Urinary bladder (tissue), 4 donors: ENCODE data around the gene PARD3. TPM values are rescaled to one million over a fixed set of nuclear protein-coding genes. Genes with fewer than 3 reads are reported as not detected.

Experiments used
- DNase-seq: peaks from one replicate; pipeline ENCODE4 v3.0.0-alpha.2; 2015; ENCODE audit errors: extremely low spot score
- H3K27ac ChIP-seq: one replicate; pipeline ENCODE4 v1.5.1; 2013; ENCODE audit warnings: low read depth, mild to moderate bottlenecking, moderate library complexity
- H3K36me3 ChIP-seq: one replicate; pipeline ENCODE4 v1.6.1; 2013; ENCODE audit warnings: mild to moderate bottlenecking, moderate library complexity; ENCODE audit not compliant: insufficient read depth
- H3K4me1 ChIP-seq: one replicate; pipeline ENCODE4 v1.6.1; 2013; ENCODE audit warnings: mild to moderate bottlenecking, moderate library complexity; ENCODE audit not compliant: insufficient read depth
- H3K4me3 ChIP-seq: one replicate; pipeline ENCODE4 v1.5.1; 2013; ENCODE audit warnings: low read depth, low read length
- WGBS: extraction: QIAGEN DNeasy Blood & Tissue Kit; methylation state at CpG from one replicate; pipeline ENCODE4 v1.1.7; 2013; 5-methylcytosine and 5-hydroxymethylcytosine counted together
- polyA plus RNA-seq: library from polyadenylated mRNA; stranded (reverse); fragments of 200-250 nt; gene quantifications from one replicate; pipeline ENCODE4 v1.2.3, GENCODE V29; 2013
- total RNA-seq: library from RNA; depleted of rRNA; stranded (reverse); fragments of >200 nt; gene quantifications from one replicate; pipeline ENCODE4 v1.2.3, GENCODE V29; 2014
- donor health status: healthy with polysubstance abuse.
- donor health status: healthy.

PARD3 gene
- total and polyA plus RNA-seq, 2 donors: 27.5 to 89.1 TPM

DNA sequence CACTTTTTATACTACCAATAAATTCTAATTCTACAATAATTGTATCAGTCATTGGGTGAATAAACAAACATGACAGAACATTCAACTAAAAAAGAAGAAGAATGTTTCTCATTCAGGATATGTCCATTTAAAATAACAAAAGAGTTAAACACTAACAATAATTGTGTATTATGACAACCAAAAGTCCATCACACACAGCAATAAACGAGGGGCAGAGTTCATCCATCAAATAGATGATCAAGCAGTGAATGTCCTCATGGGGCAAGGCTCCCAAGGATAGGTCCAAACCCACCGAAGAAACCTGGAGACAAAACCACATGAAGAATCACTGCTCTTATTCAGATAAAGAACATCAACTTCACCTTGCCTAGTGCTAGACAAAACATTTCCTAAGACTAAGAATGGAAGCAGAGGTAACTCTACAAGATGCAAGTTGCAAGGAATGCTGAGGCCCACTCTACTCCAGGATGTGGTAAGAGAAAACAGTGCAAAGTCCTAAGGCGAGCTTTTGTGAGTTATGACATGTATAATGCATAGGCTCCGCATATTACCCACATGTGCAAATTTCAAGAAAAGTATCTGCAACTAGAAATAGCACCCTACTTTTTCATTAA, 115.1 kb downstream of the PARD3 start:
- Histone ChIP-seq H3K4me3 (no peak overlapping the region), H3K27ac (no peak overlapping the region), H3K4me1 (peaks cover 4% of the 10 kb centered on the region), H3K36me3 (no peaks in the 10 kb centered on the region)
- no peak for DNase-seq
- WGBS: 86% methylated on average over 4 of the region's 4 CpGs

DNA sequence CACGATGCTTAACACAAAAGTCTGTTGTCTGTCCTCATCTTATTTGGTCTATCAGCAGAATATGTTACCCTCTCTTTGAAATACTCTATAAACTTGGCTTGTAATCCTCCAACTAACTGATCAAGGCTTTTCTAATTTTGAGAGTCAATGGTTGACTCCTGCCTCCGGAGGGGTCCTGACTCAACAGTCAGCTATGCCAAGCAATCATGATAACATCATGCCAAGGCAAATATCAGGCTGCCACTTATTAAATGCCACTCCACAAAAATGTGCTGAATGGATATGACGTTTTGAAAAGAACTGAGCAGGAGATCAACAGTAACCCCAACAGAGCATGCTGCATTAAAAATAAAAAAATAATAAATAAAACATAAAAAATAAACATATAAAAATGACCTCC, 116.1 kb downstream of the PARD3 start:
- Histone ChIP-seq H3K4me3 (no peak overlapping the region), H3K36me3 (no peaks in the 10 kb centered on the region), H3K27ac (no peak overlapping the region), H3K4me1 (peaks cover 4% of the 10 kb centered on the region)
- 57% methylated on average over 3 of the region's 3 CpGs for WGBS
- no peak for DNase-seq

- no peak for DNase-seq
- no peak overlapping the region for H3K4me3 ChIP-seq
- H3K27ac ChIP-seq: no peak overlapping the region
- WGBS: 97% methylated on average over 4 of the region's 4 CpGs
- peaks cover 4% of the 10 kb centered on the region for H3K4me1 ChIP-seq
- no peaks in the 10 kb centered on the region for H3K36me3 ChIP-seq
Observed at GRCh38 chr10:34698248-34698831, 116.8 kb downstream of the PARD3 start.

- DNase-seq: no peak
- peaks cover 4% of the 10 kb centered on the region for H3K4me1 ChIP-seq
- no peaks in the 10 kb centered on the region for H3K36me3 ChIP-seq
- H3K4me3 ChIP-seq: no peak overlapping the region
- no peak overlapping the region for H3K27ac ChIP-seq
- 69% methylated on average over 5 of the region's 5 CpGs for WGBS
Observed at GRCh38 chr10:34697351-34698247, 117.5 kb downstream of the PARD3 start.

DNA sequence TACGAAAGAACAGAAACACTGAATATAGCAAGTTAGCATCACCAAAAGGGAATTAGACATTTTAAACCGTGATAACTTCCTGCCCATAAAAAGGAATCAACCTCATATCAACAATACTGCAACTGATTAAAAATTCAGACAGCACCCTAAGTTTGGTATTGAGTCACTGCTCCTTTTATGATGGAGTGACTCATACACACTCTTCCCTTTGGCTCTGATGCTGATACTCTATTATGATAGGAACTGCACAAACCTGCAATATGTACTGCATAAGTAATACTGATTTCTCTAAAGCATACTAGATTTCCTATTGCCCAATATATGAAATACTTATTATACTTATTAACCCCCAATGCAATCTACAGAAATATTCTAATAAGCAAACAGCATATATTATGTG, 118.7 kb downstream of the PARD3 start:
- no peak overlapping the region for H3K27ac ChIP-seq
- no peaks in the 10 kb centered on the region for H3K4me1 ChIP-seq
- DNase-seq: no peak
- H3K36me3 ChIP-seq: no peaks in the 10 kb centered on the region
- WGBS: 49% methylated on average over 2 of the region's 2 CpGs
- H3K4me3 ChIP-seq: no peak overlapping the region

- H3K36me3 ChIP-seq: no peaks in the 10 kb centered on the region
- DNase-seq: no peak
Observed at GRCh38 chr10:34690383-34691049, 124.6 kb downstream of the PARD3 start.

DNA sequence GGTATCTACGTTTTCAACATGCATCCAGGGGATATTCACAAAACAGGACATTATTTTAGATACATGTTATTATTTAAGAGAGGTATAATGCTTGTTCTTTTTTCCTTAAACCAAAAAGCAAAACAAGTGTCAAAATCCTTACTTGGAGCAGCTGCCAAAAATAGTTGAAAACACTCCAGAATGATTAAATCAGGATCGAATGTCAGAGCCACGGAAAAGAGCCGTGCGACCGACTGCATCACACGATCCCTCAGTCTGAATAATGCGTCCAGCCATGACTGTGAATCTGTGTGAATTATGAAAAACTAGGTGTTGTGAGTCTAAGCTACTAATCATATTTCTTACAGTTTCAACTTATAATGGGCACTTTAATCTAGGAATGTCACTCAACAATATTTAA, 126.0 kb downstream of the PARD3 start:
- no peak for DNase-seq
- Histone ChIP-seq H3K36me3 (no peaks in the 10 kb centered on the region), H3K4me1 (peaks cover 1% of the 10 kb centered on the region), H3K4me3 (no peak overlapping the region), H3K27ac (no peak overlapping the region)
- 48% methylated on average over 8 of the region's 8 CpGs for WGBS

More at GRCh38 chr10:34690383-34691049, 124.6 kb downstream of the PARD3 start:
- Histone ChIP-seq H3K4me3 (no peak overlapping the region), H3K27ac (no peak overlapping the region), H3K4me1 (peaks cover 1% of the 10 kb centered on the region)
- 83% methylated on average over 13 of the region's 13 CpGs for WGBS

- H3K27ac ChIP-seq: no peak overlapping the region
- H3K4me1 ChIP-seq: peaks cover 1% of the 10 kb centered on the region
- H3K4me3 ChIP-seq: no peak overlapping the region
- WGBS: 84% methylated on average over 11 of the region's 11 CpGs
- no peaks in the 10 kb centered on the region for H3K36me3 ChIP-seq
- DNase-seq: no peak
Observed at GRCh38 chr10:34687434-34688210, 127.5 kb downstream of the PARD3 start.

- H3K4me1 ChIP-seq: no peaks in the 10 kb centered on the region
- 92% methylated on average over 7 of the region's 7 CpGs for WGBS
- DNase-seq: no peak
- H3K36me3 ChIP-seq: no peaks in the 10 kb centered on the region
- H3K4me3 ChIP-seq: no peak overlapping the region
- H3K27ac ChIP-seq: no peak overlapping the region
Observed at GRCh38 chr10:34682580-34682979, 132.5 kb downstream of the PARD3 start.

DNA sequence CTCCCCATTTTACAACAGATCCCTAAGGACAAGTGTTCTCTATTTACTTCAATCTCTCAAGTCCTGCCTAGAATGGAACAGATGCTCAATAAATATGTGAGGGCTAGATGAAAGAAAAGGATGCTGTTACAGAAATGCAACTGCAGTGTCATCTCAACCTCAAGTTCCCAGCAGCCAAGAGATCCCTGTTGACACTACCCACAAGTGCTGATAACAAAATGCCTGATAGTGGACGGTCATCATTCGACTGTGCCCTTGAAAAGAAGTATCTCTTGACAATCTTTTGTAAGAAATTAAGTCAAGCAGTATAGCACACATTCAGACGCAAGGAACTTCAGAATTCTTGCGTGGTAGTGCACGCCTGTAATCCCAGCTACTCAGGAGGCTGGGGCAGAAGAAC, 133.2 kb downstream of the PARD3 start:
- 83% methylated on average over 5 of the region's 5 CpGs for WGBS
- no peaks in the 10 kb centered on the region for H3K36me3 ChIP-seq
- no peak for DNase-seq

GRCh38 chr10:34679177-34679576, 135.9 kb downstream of the PARD3 start:
- no peak for DNase-seq
- no peaks in the 10 kb centered on the region for H3K4me1 ChIP-seq
- H3K36me3 ChIP-seq: no peaks in the 10 kb centered on the region
- no peak overlapping the region for H3K4me3 ChIP-seq
- H3K27ac ChIP-seq: no peak overlapping the region
- 94% methylated on average over 8 of the region's 8 CpGs for WGBS

More for the DNA sequence above, 133.2 kb downstream of the PARD3 start:
- Histone ChIP-seq H3K4me1 (no peaks in the 10 kb centered on the region), H3K27ac (no peak overlapping the region), H3K4me3 (no peak overlapping the region)

- 78% methylated on average over 4 of the region's 4 CpGs for WGBS
- Histone ChIP-seq H3K4me3 (no peak overlapping the region), H3K4me1 (no peaks in the 10 kb centered on the region), H3K27ac (no peak overlapping the region), H3K36me3 (no peaks in the 10 kb centered on the region)
- DNase-seq: no peak
Observed at GRCh38 chr10:34677591-34677990, 137.5 kb downstream of the PARD3 start.

DNA sequence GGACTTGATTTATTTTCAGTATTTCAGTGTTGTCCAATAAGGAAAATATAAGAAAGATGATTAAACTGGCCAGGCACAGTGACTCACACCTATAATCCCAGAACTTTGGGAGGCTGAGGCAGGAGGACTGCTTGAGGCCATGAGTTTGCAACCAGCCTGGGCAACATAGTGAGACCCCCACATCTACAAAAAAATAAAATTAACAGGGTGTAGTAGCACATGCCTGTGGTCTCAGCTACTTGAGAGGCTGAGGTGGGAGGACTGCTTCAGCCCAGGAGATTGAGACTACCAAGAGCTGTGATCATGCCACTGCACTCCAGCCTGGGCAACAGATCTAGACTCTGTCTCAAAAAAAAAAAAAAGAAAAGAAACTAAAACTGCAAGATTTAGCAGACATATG, 138.0 kb downstream of the PARD3 start:
- no peak overlapping the region for H3K4me3 ChIP-seq
- no peak overlapping the region for H3K27ac ChIP-seq
- DNase-seq: no peak
- H3K4me1 ChIP-seq: no peaks in the 10 kb centered on the region
- no peaks in the 10 kb centered on the region for H3K36me3 ChIP-seq
